ENCODE measurements around the gene ENTREP1. TPM values are rescaled to one million over a fixed set of nuclear protein-coding genes. Genes with fewer than 3 reads are reported as not detected.

ENTREP1 gene
- total and polyA plus RNA-seq, 2 experiments from 2014 or later: 5.7 to 10.0 TPM

- TF ChIP-seq ZNF462 (CRISPR knock-in tag; IDR thresholded peaks at IDR 0.05): no peak
- TF ChIP-seq NANOG (IDR thresholded peaks at IDR 0.05; ENCODE audit: borderline replicate concordance): no peak
- TF ChIP-seq ETS1 (IDR thresholded peaks at IDR 0.05): no peak
These were observed 6.4 kb downstream of the ENTREP1 start (continued) for GRCh38 chr9:69331444-69331843.

GRCh38 chr9:69332067-69332685 is 7.2 kb downstream of the ENTREP1 start:
- peaks cover 6% of the 10 kb centered on the region for H3K27me3 Mint-ChIP-seq (ENCODE audit: insufficient read depth, low read depth, poor library complexity)
- Histone ChIP-seq H3K27me3 (ENCODE audit: insufficient read depth) (peaks cover 2% of the 10 kb centered on the region; the same call in 1 of the 2 replicates), H3K79me2 (replicated peaks; ENCODE audit: insufficient read depth) (peaks cover 28% of the 10 kb centered on the region), H3K4me1 (ENCODE audit: insufficient read depth) (peaks cover 12% of the 10 kb centered on the region), H3F3A (replicated peaks; ENCODE audit: low read depth) (no peaks in the 10 kb centered on the region), H4K20me1 (replicated peaks; ENCODE audit: insufficient read depth) (no peaks in the 10 kb centered on the region), H3K4me2 (peak overlapping the region; percentile 38; the same call in 1 of the 2 replicates), H3K36me3 (ENCODE audit: insufficient read depth) (no peaks in the 10 kb centered on the region), H2AFZ (no peak overlapping the region), H3K9me2 (ENCODE audit: insufficient read depth) (no peaks in the 10 kb centered on the region), H3K27ac (ENCODE audit: low read depth) (0 out of 2 replicates have a peak overlapping the region, but pooled peaks have one; percentile 40), H3K4me3 (no peak overlapping the region)
- H3K4me3 Mint-ChIP-seq: no peak overlapping the region
- peaks cover 18% of the 10 kb centered on the region for H3K4me1 Mint-ChIP-seq
- DNase-seq (ENCODE audit: low spot score): peak; percentile 34
- no peaks in the 10 kb centered on the region for H3K36me3 Mint-ChIP-seq (ENCODE audit: low read depth)
- H3K9me3 Mint-ChIP-seq: no peaks in the 10 kb centered on the region
- no peak overlapping the region for H3K27ac Mint-ChIP-seq
- TF ChIP-seq ZNF331 (CRISPR knock-in tag; IDR thresholded peaks at IDR 0.05; ENCODE audit: low read depth): no peak
- TF ChIP-seq EZH2phosphoT487 (IDR thresholded peaks at IDR 0.05; ENCODE audit: unreplicated experiment): no peak
- TF ChIP-seq ETS1 (IDR thresholded peaks at IDR 0.05): no peak
- no peak for TF ChIP-seq CTCF (conservative IDR thresholded peaks at IDR 0.05; ENCODE audit: low read depth in 2 of 2)
- no peak for TF ChIP-seq CREB1 (CRISPR knock-in tag; IDR thresholded peaks at IDR 0.05; ENCODE audit: low read depth)
- TF ChIP-seq STAT1 (IDR thresholded peaks at IDR 0.05; ENCODE audit: unreplicated experiment): no peak
- ATAC-seq: peak; percentile 50; the same call in 2 of the 3 replicates

Measured in GM23338 (cell line).